Uterus (tissue), 2 donors: Measurements from ENCODE around the gene OR51M1.

Experiments
- CTCF ChIP-seq, 4 experiments: fragments of 200-600 bp in 2 of 4; fragments of 450-650 bp in 2 of 4; sonication (generic) in 2 of 4; IDR thresholded peaks; one replicate each; pipeline ENCODE4 v1.5.1; 2016 to 2019; ENCODE audit warnings: antibody characterized with exemption in 4 of 4, mild to moderate bottlenecking in 2 of 4, moderate library complexity in 1 of 4
- POLR2A ChIP-seq, 2 donors: fragments of 450-650 bp; IDR thresholded peaks; one replicate each; pipeline ENCODE4 v1.6.1; 2016; ENCODE audit warnings: antibody characterized with exemption in 2 of 2, mild to moderate bottlenecking in 1 of 2, moderate library complexity in 1 of 2

- no peak for TF ChIP-seq CTCF (IDR thresholded peaks at IDR 0.05)
- TF ChIP-seq POLR2A (IDR thresholded peaks at IDR 0.05) = no peak
Measured at GRCh38 chr11:5349550-5349949, 34.1 kb upstream of the OR51M1 start.
